ENCODE results near the gene CD53. TPM values are rescaled to one million over a fixed set of nuclear protein-coding genes. Genes with fewer than 3 reads are reported as not detected.

Gene CD53
- total RNA-seq, 1 donor from 2014 or later, result 41.5 TPM

DNA sequence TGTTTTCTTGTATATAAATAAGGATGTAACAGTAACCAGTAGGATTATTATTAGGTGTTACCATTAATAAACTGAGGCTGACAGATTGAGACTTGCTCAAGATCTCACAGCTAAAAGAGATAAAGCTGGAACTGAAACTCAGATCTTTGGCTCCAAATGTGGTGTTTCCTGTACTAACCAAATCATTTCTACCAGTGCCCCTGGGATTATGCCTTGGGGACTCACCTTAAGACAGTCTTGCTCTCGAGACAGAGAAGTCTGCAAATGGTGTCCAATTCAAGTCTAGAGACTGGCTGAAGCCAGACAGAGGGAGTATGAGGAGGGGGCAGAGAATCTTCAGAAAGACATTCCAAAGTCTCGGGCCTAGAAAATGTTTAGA is 593 bp upstream of the CD53 start:
- Histone ChIP-seq H3K36me3 (no peaks in the 10 kb centered on the region), H3K27me3 (no peaks in the 10 kb centered on the region), H3K9me3 (no peaks in the 10 kb centered on the region), H3K4me1 (no peaks in the 10 kb centered on the region), H3K27ac (no peak overlapping the region), H3K4me3 (no peak overlapping the region)
- intact Hi-C loops (cut with DNase I), result no loop called here
- DNase-seq (ENCODE audit: extremely low spot score in 2 of 2), result no peak
- TF ChIP-seq POLR2A (IDR thresholded peaks at IDR 0.05), result no peak
- TF ChIP-seq POLR2AphosphoS5 (IDR thresholded peaks at IDR 0.05; ENCODE audit: insufficient read depth in 1 of 2, low read depth in 1 of 2), result no peak
- no peak for TF ChIP-seq CTCF (IDR thresholded peaks at IDR 0.05)

DNA sequence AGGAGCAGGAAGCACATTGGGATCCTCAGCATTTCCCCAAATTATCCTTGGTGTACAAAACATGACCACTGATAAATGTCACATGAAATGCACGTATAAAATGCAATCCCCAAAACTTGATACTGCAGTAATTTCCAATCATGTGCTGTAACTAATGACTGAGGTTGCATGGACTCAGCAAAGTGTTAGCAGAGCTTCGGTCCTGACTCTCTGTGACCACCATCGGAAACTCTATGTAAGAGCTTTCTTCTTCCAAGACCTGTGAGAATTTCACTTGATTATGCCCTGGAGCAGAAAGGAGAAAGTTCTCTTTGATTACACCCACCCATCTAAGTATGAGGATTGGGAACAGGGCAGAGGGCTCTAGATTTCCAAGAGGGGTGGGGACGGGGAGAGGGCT is 908 bp downstream of the CD53 start:
- H3K27me3 ChIP-seq, result no peaks in the 10 kb centered on the region
- no peaks in the 10 kb centered on the region for H3K36me3 ChIP-seq
- DNase-seq (ENCODE audit: extremely low spot score in 2 of 2), result no peak
- H3K27ac ChIP-seq, result no peak overlapping the region
- H3K4me1 ChIP-seq, result no peaks in the 10 kb centered on the region
- TF ChIP-seq POLR2AphosphoS5 (IDR thresholded peaks at IDR 0.05; ENCODE audit: insufficient read depth in 1 of 2, low read depth in 1 of 2) (no peak), POLR2A (IDR thresholded peaks at IDR 0.05) (no peak), CTCF (IDR thresholded peaks at IDR 0.05) (no peak)
- peak overlapping the region; percentile 13 to 32 for H3K4me3 ChIP-seq
- no peaks in the 10 kb centered on the region for H3K9me3 ChIP-seq
- intact Hi-C loops (cut with DNase I), result no loop called here

- H3K27me3 ChIP-seq, result no peaks in the 10 kb centered on the region
- peak overlapping the region; percentile 29 for H3K27ac ChIP-seq
These were observed 1.6 kb downstream of the CD53 start for GRCh38 chr1:110874324-110875215.

DNA sequence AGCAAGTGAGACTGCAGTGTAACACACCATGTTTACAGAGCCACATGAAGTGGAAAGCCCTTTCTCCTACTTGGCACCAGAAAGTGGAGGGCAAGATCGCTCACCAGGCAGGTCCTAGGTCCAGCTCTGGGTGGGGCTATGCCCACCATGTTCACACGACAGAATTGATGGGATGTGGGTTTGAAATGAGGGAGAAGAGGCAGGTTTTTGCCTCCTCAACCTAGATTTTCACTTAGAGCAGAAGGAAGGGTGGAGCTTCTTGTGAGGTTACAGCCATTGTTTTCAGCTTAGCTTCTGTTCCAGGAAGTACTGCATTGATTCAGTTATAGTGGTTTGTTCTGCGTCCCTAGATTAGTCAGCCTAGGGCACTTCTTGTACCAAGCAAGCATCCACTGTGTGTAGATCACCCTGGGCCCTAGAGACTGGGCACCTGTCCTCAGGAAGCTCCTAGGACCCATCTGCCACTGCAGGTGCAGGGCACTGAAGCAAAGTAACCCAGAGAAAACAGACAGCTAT is 2.3 kb downstream of the CD53 start:
- H3K36me3 ChIP-seq, result no peaks in the 10 kb centered on the region
- peak overlapping the region; percentile 29 for H3K27ac ChIP-seq
- H3K4me3 ChIP-seq, result peak overlapping the region in 1 of 2 donors; percentile 32
- DNase-seq (ENCODE audit: extremely low spot score in 2 of 2), result no peak
- intact Hi-C loops (cut with DNase I), result no loop called here
- no peaks in the 10 kb centered on the region for H3K27me3 ChIP-seq
- no peaks in the 10 kb centered on the region for H3K4me1 ChIP-seq
- H3K9me3 ChIP-seq, result no peaks in the 10 kb centered on the region
- TF ChIP-seq POLR2A (IDR thresholded peaks at IDR 0.05) (no peak), CTCF (IDR thresholded peaks at IDR 0.05) (no peak), POLR2AphosphoS5 (IDR thresholded peaks at IDR 0.05; ENCODE audit: insufficient read depth in 1 of 2, low read depth in 1 of 2) (no peak)

More at GRCh38 chr1:110874324-110875215, 1.6 kb downstream of the CD53 start:
- no peaks in the 10 kb centered on the region for H3K9me3 ChIP-seq
- DNase-seq (ENCODE audit: extremely low spot score in 2 of 2), result no peak
- TF ChIP-seq POLR2AphosphoS5 (IDR thresholded peaks at IDR 0.05; ENCODE audit: insufficient read depth in 1 of 2, low read depth in 1 of 2) (no peak), POLR2A (IDR thresholded peaks at IDR 0.05) (no peak), CTCF (IDR thresholded peaks at IDR 0.05) (no peak)
- no peaks in the 10 kb centered on the region for H3K36me3 ChIP-seq
- intact Hi-C loops (cut with DNase I), result no loop called here
- peak overlapping the region in 1 of 2 donors; percentile 32 for H3K4me3 ChIP-seq
- no peaks in the 10 kb centered on the region for H3K4me1 ChIP-seq

Data from vagina (tissue), 2 donors.